ENCODE results near the gene SLC13A3. TPM values are rescaled to one million over a fixed set of nuclear protein-coding genes. Genes with fewer than 3 reads are reported as not detected.

The SLC13A3 gene, protein sequence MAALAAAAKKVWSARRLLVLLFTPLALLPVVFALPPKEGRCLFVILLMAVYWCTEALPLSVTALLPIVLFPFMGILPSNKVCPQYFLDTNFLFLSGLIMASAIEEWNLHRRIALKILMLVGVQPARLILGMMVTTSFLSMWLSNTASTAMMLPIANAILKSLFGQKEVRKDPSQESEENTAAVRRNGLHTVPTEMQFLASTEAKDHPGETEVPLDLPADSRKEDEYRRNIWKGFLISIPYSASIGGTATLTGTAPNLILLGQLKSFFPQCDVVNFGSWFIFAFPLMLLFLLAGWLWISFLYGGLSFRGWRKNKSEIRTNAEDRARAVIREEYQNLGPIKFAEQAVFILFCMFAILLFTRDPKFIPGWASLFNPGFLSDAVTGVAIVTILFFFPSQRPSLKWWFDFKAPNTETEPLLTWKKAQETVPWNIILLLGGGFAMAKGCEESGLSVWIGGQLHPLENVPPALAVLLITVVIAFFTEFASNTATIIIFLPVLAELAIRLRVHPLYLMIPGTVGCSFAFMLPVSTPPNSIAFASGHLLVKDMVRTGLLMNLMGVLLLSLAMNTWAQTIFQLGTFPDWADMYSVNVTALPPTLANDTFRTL
- 3.7 TPM for polyA plus RNA-seq
- long read RNA-seq, donor 1: 0 reads
- long read RNA-seq, donor 2: 0 reads
- long read RNA-seq, donor 3: 0 reads
- long read RNA-seq, donor 4: 0 reads
- long read RNA-seq, donor 5: 0 reads
- long read RNA-seq, donor 6: 0 reads
- long read RNA-seq, donor 7: 0 reads
- long read RNA-seq, donor 8: 0 reads
- long read RNA-seq, donor 9: 0 reads
- long read RNA-seq, donor 10: 0 reads
- long read RNA-seq, donor 11: 0 reads

DNA sequence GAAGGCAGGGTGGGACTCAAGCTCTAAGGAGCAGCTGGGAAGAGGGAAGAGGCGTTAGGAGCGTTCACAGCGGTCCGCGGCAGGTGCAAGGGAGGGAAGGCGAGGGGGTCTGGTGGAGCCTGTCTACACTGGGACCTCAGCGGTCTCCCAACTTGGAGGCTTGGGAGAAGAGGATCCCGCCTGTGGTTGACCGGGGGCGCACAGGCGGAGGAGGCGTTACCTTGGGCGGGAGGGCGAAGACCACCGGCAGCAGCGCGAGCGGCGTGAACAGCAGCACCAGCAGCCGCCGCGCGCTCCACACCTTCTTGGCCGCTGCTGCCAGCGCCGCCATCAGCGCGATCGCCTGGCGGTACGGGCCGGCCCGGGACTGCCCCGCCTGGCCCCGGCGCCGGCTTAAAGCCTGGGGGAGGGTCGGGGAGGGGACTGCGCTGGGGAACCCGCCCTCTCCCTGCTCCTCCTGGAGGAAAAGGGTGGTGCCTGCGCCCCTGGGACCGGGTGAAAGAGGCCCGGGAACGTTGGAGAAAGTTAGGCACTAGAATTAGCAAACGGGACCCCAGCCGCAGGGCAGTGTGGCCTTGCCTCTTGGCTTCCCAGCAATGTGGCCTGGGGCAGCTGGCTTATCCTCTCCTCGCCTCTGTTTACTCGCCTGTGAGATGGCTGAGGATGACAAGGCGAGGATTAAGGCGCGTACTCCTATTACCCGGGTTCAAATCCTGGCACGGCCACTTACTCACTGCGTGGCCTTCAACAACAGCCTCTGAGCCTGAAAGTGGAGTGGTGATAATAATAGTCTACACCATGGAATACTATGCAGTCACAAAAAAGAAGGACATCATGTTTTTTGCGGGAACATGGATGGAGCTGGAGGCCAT, at the start of gene SLC13A3:
SLC13A3 (minus strand) TSS at position 369 of the 872 bp plus-strand sequence; CDS start at position 331, 38 bp downstream.
- peak within 1 kb of the TSS; percentile 21 for H3K4me3 ChIP-seq (ENCODE audit: low read length)

DNA sequence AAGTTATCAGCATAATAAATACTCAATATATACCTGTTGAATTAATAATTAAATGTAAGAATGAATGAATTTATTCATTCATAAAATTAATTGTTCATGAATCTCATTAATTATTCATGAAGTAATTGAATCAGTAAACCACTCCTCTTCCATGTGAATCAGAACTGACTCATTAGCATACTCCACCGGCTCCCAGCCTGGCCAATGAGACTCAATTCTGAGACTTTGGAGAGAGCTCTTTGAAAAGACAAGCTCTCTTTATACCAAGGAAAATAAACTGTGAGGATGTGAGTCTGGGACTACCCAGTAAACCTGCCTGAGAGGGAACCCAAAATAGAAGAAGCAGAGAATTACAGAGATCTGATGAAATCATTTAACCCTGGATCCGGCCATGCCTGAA, 49.8 kb upstream of the SLC13A3 start:
- H3K4me3 ChIP-seq (ENCODE audit: low read length): no peak overlapping the region
- WGBS (ENCODE audit: insufficient coverage, low lambda C conversion rate): no CpG with 5 or more reads among the region's 2 CpGs

More for the DNA sequence above, at the start of gene SLC13A3:
- H3K9me3 ChIP-seq (ENCODE audit: control insufficient read depth, low read depth, low read length): no peaks in the 10 kb centered on the region
- 61% methylated on average over 3 of the region's 55 CpGs for WGBS (ENCODE audit: insufficient coverage, low lambda C conversion rate)
- no peak within 1 kb of the TSS for H3K27ac ChIP-seq (ENCODE audit: low read length)
- peak in 1 of 2 donors; percentile 39 for DNase-seq
- peaks cover 20% of the 10 kb centered on the region for H3K27me3 ChIP-seq (ENCODE audit: control insufficient read depth, insufficient read depth, low read length)
- peaks cover 3% of the 10 kb centered on the region for H3K4me1 ChIP-seq (ENCODE audit: control insufficient read depth, insufficient read depth, low read length)
- no peaks in the 10 kb centered on the region for H3K36me3 ChIP-seq (ENCODE audit: control insufficient read depth, insufficient read depth, low read length)

DNA sequence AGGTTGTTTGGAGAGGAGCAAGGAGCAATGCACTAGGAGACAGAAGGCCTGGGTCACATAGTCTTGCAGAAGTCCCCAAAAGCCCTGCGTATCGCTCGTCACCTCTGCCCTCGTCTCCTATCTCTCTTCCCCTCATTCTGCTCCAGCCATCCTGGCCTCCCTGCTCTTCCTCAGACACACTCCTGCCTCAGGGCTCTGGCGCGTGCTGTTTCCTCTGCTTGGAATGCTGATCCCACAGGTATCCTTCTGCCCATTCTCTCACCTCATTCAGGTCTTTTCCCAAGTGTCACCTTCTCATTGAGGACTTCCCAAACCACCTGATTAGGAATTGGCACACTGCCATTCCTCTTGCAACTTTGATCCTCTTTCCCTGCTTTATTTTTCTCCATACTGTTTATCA, 49.2 kb upstream of the SLC13A3 start:
- Histone ChIP-seq H3K27ac (ENCODE audit: low read length) (no peak overlapping the region), H3K4me1 (ENCODE audit: control insufficient read depth, insufficient read depth, low read length) (no peaks in the 10 kb centered on the region), H3K27me3 (ENCODE audit: control insufficient read depth, insufficient read depth, low read length) (peaks cover 6% of the 10 kb centered on the region), H3K36me3 (ENCODE audit: control insufficient read depth, insufficient read depth, low read length) (no peaks in the 10 kb centered on the region), H3K4me3 (ENCODE audit: low read length) (no peak overlapping the region), H3K9me3 (ENCODE audit: control insufficient read depth, low read depth, low read length) (no peaks in the 10 kb centered on the region)
- no peak for DNase-seq
- no CpG with 5 or more reads among the region's 6 CpGs for WGBS (ENCODE audit: insufficient coverage, low lambda C conversion rate)

More for the DNA sequence above, 49.8 kb upstream of the SLC13A3 start:
- DNase-seq: no peak
- Histone ChIP-seq H3K9me3 (ENCODE audit: control insufficient read depth, low read depth, low read length) (no peaks in the 10 kb centered on the region), H3K27ac (ENCODE audit: low read length) (no peak overlapping the region), H3K4me1 (ENCODE audit: control insufficient read depth, insufficient read depth, low read length) (no peaks in the 10 kb centered on the region), H3K36me3 (ENCODE audit: control insufficient read depth, insufficient read depth, low read length) (no peaks in the 10 kb centered on the region), H3K27me3 (ENCODE audit: control insufficient read depth, insufficient read depth, low read length) (peaks cover 6% of the 10 kb centered on the region)

GRCh38 chr20:46699651-46700359, 48.5 kb upstream of the SLC13A3 start:
- Histone ChIP-seq H3K4me1 (ENCODE audit: control insufficient read depth, insufficient read depth, low read length) (no peaks in the 10 kb centered on the region), H3K27me3 (ENCODE audit: control insufficient read depth, insufficient read depth, low read length) (peaks cover 4% of the 10 kb centered on the region), H3K27ac (ENCODE audit: low read length) (no peak overlapping the region), H3K9me3 (ENCODE audit: control insufficient read depth, low read depth, low read length) (no peaks in the 10 kb centered on the region), H3K4me3 (ENCODE audit: low read length) (no peak overlapping the region), H3K36me3 (ENCODE audit: control insufficient read depth, insufficient read depth, low read length) (no peaks in the 10 kb centered on the region)
- WGBS (ENCODE audit: insufficient coverage, low lambda C conversion rate): 40% methylated on average over 1 of the region's 12 CpGs
- DNase-seq: no peak

DNA sequence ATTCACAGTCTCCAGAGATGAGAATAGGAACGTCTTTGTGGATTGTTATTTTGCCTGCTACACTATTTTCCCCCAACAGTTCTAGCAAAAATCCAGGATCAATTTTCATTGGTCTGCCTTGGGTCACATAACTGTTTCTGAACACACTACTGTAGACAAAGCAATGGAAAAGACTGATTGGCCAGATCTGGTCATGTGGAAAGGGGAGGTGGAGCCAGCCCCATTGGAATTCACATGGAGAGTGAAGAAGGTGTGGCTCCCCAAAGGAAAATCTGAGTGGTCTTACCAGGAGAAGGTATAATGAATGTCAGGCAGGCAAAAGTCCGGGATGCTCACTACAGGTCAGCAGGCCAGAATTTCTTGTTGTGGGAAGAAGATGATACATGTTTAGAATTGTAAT, 47.5 kb upstream of the SLC13A3 start:
- Histone ChIP-seq H3K4me3 (ENCODE audit: low read length) (no peak overlapping the region), H3K27me3 (ENCODE audit: control insufficient read depth, insufficient read depth, low read length) (peaks cover 4% of the 10 kb centered on the region), H3K27ac (ENCODE audit: low read length) (no peak overlapping the region), H3K4me1 (ENCODE audit: control insufficient read depth, insufficient read depth, low read length) (no peaks in the 10 kb centered on the region), H3K9me3 (ENCODE audit: control insufficient read depth, low read depth, low read length) (no peaks in the 10 kb centered on the region), H3K36me3 (ENCODE audit: control insufficient read depth, insufficient read depth, low read length) (no peaks in the 10 kb centered on the region)
- no peak for DNase-seq
- WGBS (ENCODE audit: insufficient coverage, low lambda C conversion rate): 100% methylated on average over 1 of the region's 2 CpGs

DNA sequence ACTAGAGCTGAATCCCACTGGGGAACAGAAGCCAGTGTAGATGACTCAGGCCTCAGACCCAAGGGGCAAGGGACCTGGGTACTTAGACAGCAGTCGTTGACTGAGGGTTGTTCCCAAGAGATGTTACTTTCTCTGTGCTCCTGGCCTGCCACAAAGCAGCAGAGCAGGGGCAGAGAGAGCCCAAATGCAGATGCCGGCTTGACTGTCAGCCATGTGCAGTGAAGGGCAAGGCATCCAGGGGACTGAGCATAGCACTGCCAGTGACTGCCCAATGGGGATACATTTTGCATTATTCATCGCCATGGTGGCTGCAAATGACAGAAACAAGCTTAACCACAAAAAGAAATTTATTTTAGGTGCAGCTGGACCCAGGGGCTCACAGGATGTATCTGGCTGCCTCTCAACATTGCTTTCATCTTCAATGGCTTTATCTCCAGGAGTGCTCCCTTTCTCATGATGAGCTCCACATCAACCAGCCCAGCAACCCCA, 45.6 kb upstream of the SLC13A3 start:
- no peak for DNase-seq
- Histone ChIP-seq H3K4me3 (ENCODE audit: low read length) (no peak overlapping the region), H3K9me3 (ENCODE audit: control insufficient read depth, low read depth, low read length) (no peaks in the 10 kb centered on the region), H3K36me3 (ENCODE audit: control insufficient read depth, insufficient read depth, low read length) (no peaks in the 10 kb centered on the region), H3K27ac (ENCODE audit: low read length) (no peak overlapping the region), H3K27me3 (ENCODE audit: control insufficient read depth, insufficient read depth, low read length) (peaks cover 4% of the 10 kb centered on the region), H3K4me1 (ENCODE audit: control insufficient read depth, insufficient read depth, low read length) (no peaks in the 10 kb centered on the region)
- no CpG with 5 or more reads among the region's 3 CpGs for WGBS (ENCODE audit: insufficient coverage, low lambda C conversion rate)

GRCh38 chr20:46695892-46696291, 44.6 kb upstream of the SLC13A3 start:
- Histone ChIP-seq H3K36me3 (ENCODE audit: control insufficient read depth, insufficient read depth, low read length) (no peaks in the 10 kb centered on the region), H3K4me3 (ENCODE audit: low read length) (no peak overlapping the region), H3K9me3 (ENCODE audit: control insufficient read depth, low read depth, low read length) (no peaks in the 10 kb centered on the region), H3K4me1 (ENCODE audit: control insufficient read depth, insufficient read depth, low read length) (no peaks in the 10 kb centered on the region), H3K27me3 (ENCODE audit: control insufficient read depth, insufficient read depth, low read length) (peaks cover 4% of the 10 kb centered on the region), H3K27ac (ENCODE audit: low read length) (no peak overlapping the region)
- peak in 1 of 2 donors; percentile 30 for DNase-seq
- no CpG with 5 or more reads among the region's 3 CpGs for WGBS (ENCODE audit: insufficient coverage, low lambda C conversion rate)

DNA sequence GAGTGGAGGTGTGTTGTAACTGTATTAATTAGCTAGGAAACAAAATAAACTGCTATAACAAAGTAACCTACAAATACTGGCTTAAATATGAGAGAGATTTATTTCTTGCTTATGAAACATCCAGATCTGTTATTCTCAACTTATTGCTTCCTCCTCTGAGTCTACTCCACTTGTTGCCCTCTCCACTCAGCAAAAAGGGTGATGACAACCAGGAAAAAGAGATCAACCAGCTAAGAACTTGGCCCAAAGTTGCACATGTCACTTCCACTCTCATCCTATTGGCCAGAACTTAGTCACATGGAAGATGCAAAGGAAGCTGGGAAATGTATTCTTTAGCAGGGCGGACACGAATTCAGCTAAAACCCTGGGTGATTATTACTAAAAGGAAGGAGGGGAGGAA, 43.2 kb upstream of the SLC13A3 start:
- Histone ChIP-seq H3K27ac (ENCODE audit: low read length) (no peak overlapping the region), H3K4me3 (ENCODE audit: low read length) (no peak overlapping the region), H3K27me3 (ENCODE audit: control insufficient read depth, insufficient read depth, low read length) (peaks cover under 1% of the 10 kb centered on the region), H3K36me3 (ENCODE audit: control insufficient read depth, insufficient read depth, low read length) (no peaks in the 10 kb centered on the region), H3K4me1 (ENCODE audit: control insufficient read depth, insufficient read depth, low read length) (no peaks in the 10 kb centered on the region), H3K9me3 (ENCODE audit: control insufficient read depth, low read depth, low read length) (no peaks in the 10 kb centered on the region)
- 80% methylated on average over 1 of the region's 2 CpGs for WGBS (ENCODE audit: insufficient coverage, low lambda C conversion rate)
- no peak for DNase-seq

DNA sequence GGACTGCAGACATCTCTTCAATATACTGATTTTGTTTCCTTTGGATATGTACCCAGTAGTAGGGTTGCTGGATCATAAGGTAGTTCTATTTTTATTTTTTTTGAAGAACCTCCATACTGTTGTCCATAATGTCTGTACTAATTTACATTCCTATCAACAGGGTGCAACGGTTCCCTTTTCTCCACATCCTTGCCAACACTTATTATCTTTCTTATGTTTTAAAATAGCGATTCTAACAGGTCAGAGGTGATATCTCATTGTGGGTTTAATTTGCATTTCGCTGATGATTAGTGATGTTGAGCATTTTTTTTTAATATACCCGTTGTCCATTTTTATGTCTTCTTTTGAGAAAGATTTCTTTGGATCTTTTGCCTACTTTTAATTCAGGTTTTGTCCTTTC, 39.9 kb upstream of the SLC13A3 start:
- H3K4me3 ChIP-seq (ENCODE audit: low read length): no peak overlapping the region
- H3K9me3 ChIP-seq (ENCODE audit: control insufficient read depth, low read depth, low read length): no peaks in the 10 kb centered on the region
- DNase-seq: no peak
- 94% methylated on average over 4 of the region's 4 CpGs for WGBS (ENCODE audit: insufficient coverage, low lambda C conversion rate)
- peaks cover 4% of the 10 kb centered on the region for H3K36me3 ChIP-seq (ENCODE audit: control insufficient read depth, insufficient read depth, low read length)
- no peaks in the 10 kb centered on the region for H3K27me3 ChIP-seq (ENCODE audit: control insufficient read depth, insufficient read depth, low read length)
- no peak overlapping the region for H3K27ac ChIP-seq (ENCODE audit: low read length)
- H3K4me1 ChIP-seq (ENCODE audit: control insufficient read depth, insufficient read depth, low read length): no peaks in the 10 kb centered on the region

All from large intestine (tissue), 12 donors.